Skeletal muscle tissue (tissue), 4 donors: Measurements from ENCODE around the gene RTN3. TPM values are rescaled to one million over a fixed set of nuclear protein-coding genes. Genes with fewer than 3 reads are reported as not detected.
A peak's percentile ranks its signal among the peaks of the same experiment; 100 is the strongest.
"Not testable (repeated sequence)": the region's sequence is repeated elsewhere in the genome, so short reads cannot be mapped to it uniquely, and the experiment has no call there.

Source experiments
- H3K27ac ChIP-seq: one replicate; pipeline ENCODE4 v1.7.0; 2013; ENCODE audit warnings: mild to moderate bottlenecking, low read depth, low read length, inconsistent platforms
- H3K27me3 ChIP-seq, 3 donors: one replicate each; pipeline ENCODE4 v1.7.0; 2013; ENCODE audit warnings: low read length in 3 of 3; ENCODE audit not compliant: control insufficient read depth in 3 of 3, insufficient read depth in 3 of 3
- H3K36me3 ChIP-seq, 3 donors: one replicate each; pipeline ENCODE4 v1.7.0; 2013; ENCODE audit warnings: low read length in 3 of 3; ENCODE audit not compliant: control insufficient read depth in 3 of 3, insufficient read depth in 3 of 3
- H3K4me1 ChIP-seq, 3 donors: one replicate each; pipeline ENCODE4 v1.7.0; 2013; ENCODE audit warnings: low read length in 3 of 3, mild to moderate bottlenecking in 3 of 3; ENCODE audit not compliant: control insufficient read depth in 3 of 3, insufficient read depth in 3 of 3
- H3K4me3 ChIP-seq, 3 donors: one replicate each; pipeline ENCODE4 v1.7.0; 2013; ENCODE audit warnings: low read length in 3 of 3
- H3K9ac ChIP-seq, 3 donors: one replicate each; pipeline ENCODE4 v1.7.0; 2013; ENCODE audit warnings: low read length in 3 of 3, mild to moderate bottlenecking in 3 of 3, moderate library complexity in 2 of 3, low read depth in 1 of 3
- H3K9me3 ChIP-seq, 3 donors: one replicate each; pipeline ENCODE4 v1.7.0; 2013; ENCODE audit warnings: low read length in 3 of 3; ENCODE audit not compliant: control insufficient read depth in 3 of 3
- total RNA-seq: library from RNA; depleted of rRNA; stranded (reverse); fragments of >200 nt; gene quantifications from one replicate; pipeline ENCODE4 v1.2.3, GENCODE V29; 2014
- donor health status: Osteomylitis.

The RTN3 gene
- 28.7 TPM for total RNA-seq

- Histone ChIP-seq H3K27ac (peak within 1 kb of the TSS; percentile 89), H3K36me3 (no peaks in the 10 kb centered on the region), H3K4me1 (peaks cover 17 to 41% (median 18%) of the 10 kb centered on the region in 3 donors), H3K9me3 (no peaks in the 10 kb centered on the region), H3K4me3 (peak within 1 kb of the TSS; percentile 90 to 97 (median 95)), H3K9ac (peak within 1 kb of the TSS; percentile 86 to 94 (median 90)), H3K27me3 (no peaks in the 10 kb centered on the region)
Measured at GRCh38 chr11:63681321-63682065, at the start of gene RTN3. Gene RTN3, plus strand, starts transcription at chr11:63681500. Its CDS starts 137 bp downstream, at chr11:63681637.

DNA sequence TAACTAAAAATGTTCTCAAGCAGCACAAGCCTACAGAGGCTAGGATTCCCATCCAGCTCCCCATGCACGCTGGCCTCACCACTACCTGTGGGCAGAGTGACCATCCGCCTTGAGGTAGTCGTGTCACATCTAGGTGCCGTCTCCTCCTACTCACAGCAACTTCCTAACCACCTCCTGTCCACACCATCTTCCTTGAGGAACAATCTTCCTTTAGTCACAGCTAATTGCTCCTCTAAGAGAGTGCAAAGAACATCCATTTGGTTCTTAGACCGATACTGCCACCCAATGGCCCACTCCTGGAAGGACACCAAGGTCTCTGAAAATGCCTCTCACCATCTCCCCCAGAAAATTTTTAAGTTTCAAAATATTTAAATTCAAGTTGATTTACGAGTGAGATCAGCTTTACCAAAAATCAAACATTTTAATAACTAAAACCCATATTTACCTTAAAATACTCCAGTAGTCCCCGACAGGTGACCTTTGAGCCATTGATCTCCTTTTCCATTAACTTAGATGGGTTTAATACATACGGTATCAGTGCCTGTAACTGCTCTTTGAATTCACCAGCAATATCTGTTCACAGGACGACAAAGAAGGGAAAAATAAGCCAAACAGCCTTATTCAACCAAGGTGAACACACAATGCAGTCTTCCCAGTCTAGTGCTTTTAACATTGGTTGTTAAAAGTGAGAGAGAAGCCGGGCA lies 45.4 kb upstream of the RTN3 start:
- Histone ChIP-seq H3K9me3 (no peaks in the 10 kb centered on the region), H3K4me1 (no peaks in the 10 kb centered on the region), H3K9ac (no peak overlapping the region), H3K36me3 (peaks cover 12 to 30% (median 25%) of the 10 kb centered on the region in 3 donors), H3K27me3 (no peaks in the 10 kb centered on the region), H3K4me3 (no peak overlapping the region), H3K27ac (no peak overlapping the region)

DNA sequence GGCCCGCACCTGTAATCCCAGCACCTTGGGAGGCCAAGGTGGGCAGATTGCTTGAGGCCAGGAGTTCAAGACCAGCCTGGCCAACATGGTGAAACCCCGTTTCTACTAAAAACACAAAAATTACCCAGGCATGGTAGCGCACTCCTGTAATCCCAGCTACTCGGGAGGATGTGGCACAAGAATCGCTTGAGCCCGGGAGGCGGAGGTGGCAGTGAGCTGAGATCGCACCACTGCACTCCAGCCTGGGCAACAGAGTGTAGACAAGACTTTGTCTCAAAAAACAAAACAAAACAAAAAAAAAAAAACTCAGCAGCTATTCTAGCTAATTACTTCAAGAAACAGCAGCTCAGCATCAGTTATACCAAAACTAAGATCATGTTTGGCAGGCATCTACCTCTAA lies 42.9 kb upstream of the RTN3 start:
- not testable (repeated sequence) for H3K27ac ChIP-seq, H3K9me3 ChIP-seq, H3K9ac ChIP-seq, H3K27me3 ChIP-seq, H3K4me3 ChIP-seq, H3K4me1 ChIP-seq
- H3K36me3 ChIP-seq = peaks cover 12 to 34% (median 24%) of the 10 kb centered on the region in 3 donors

GRCh38 chr11:63639199-63639832 lies 42.0 kb upstream of the RTN3 start:
- H3K9me3 ChIP-seq = no peaks in the 10 kb centered on the region
- no peak overlapping the region for H3K4me3 ChIP-seq
- no peak overlapping the region for H3K27ac ChIP-seq
- no peak overlapping the region for H3K9ac ChIP-seq
- no peaks in the 10 kb centered on the region for H3K4me1 ChIP-seq
- H3K36me3 ChIP-seq = peaks cover 12 to 40% (median 33%) of the 10 kb centered on the region in 3 donors
- H3K27me3 ChIP-seq = no peaks in the 10 kb centered on the region

DNA sequence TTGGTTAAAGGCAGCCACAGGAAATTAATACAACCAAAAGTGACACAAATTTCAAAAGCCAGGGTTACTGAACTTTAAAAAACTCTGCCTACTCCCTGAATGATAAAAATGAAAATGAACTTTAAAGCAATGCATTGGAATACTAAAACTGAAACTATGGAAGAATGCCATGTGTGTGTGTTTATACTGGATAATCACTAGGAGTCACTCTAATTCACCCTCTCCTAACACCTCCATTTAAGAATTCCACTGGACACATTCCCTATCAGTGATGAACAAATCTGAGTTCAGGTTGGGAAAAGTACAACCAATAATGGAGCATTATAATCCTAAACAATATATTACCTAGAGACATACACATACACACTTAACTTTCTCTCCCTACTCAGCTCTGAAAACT lies 39.6 kb upstream of the RTN3 start:
- H3K27me3 ChIP-seq = no peaks in the 10 kb centered on the region
- no peaks in the 10 kb centered on the region for H3K9me3 ChIP-seq
- no peak overlapping the region for H3K9ac ChIP-seq
- no peaks in the 10 kb centered on the region for H3K4me1 ChIP-seq
- no peak overlapping the region for H3K4me3 ChIP-seq
- H3K27ac ChIP-seq = no peak overlapping the region
- H3K36me3 ChIP-seq = peaks cover 10 to 52% (median 35%) of the 10 kb centered on the region in 3 donors

DNA sequence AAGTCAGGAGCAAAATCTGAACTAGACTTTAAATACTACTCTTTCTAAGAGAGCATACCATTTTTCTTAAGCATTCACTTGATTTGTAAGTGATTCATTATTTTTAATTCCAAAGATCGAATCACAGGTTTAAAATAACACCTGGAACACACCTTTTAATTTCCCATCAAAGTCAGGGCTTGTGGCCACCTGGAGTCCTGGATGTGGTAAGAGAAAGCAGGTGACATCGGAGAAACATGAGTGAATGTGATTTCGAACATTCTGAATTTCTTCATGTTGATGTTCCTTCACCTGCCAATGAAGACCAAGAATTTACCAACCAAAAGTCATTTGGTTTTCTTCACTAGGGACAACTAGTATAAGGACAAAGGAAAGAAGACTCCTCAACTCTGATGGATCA lies 38.1 kb upstream of the RTN3 start:
- Histone ChIP-seq H3K9me3 (no peaks in the 10 kb centered on the region), H3K27me3 (no peaks in the 10 kb centered on the region), H3K36me3 (peaks cover 10 to 57% (median 39%) of the 10 kb centered on the region in 3 donors), H3K4me1 (no peaks in the 10 kb centered on the region), H3K4me3 (no peak overlapping the region), H3K9ac (no peak overlapping the region), H3K27ac (no peak overlapping the region)

GRCh38 chr11:63652671-63653070 lies 28.6 kb upstream of the RTN3 start:
- H3K36me3 ChIP-seq = peaks cover 7 to 31% (median 28%) of the 10 kb centered on the region in 3 donors
- no peak overlapping the region for H3K4me3 ChIP-seq
- no peaks in the 10 kb centered on the region for H3K9me3 ChIP-seq
- no peaks in the 10 kb centered on the region for H3K27me3 ChIP-seq
- no peaks in the 10 kb centered on the region for H3K4me1 ChIP-seq
- H3K9ac ChIP-seq = no peak overlapping the region
- H3K27ac ChIP-seq = no peak overlapping the region

GRCh38 chr11:63660972-63661371 lies 20.3 kb upstream of the RTN3 start:
- Histone ChIP-seq H3K9ac (no peak overlapping the region), H3K27ac (no peak overlapping the region), H3K4me1 (peaks cover 7 to 13% (median 11%) of the 10 kb centered on the region in 3 donors), H3K36me3 (peaks cover 2 to 12% (median 10%) of the 10 kb centered on the region in 3 donors), H3K9me3 (no peaks in the 10 kb centered on the region), H3K27me3 (no peaks in the 10 kb centered on the region), H3K4me3 (no peak overlapping the region)

DNA sequence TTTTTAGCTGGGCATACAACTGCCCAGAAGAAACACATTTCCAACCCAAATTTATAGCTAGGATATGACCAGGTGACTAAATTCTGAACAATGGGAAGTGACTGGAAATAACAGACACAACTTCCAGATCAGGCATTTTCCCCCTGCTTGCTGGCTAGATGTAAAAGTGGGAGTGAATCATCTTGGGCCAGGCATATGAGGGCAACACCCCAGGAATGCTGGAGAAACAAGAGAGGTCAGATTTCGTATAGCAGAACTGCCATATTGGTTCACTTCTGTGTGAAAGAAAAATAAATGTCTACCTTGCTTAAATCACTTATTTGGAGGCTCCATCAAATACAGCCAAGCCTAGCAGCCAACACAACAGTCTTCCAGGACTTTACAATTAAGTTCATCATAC lies 17.5 kb upstream of the RTN3 start:
- no peaks in the 10 kb centered on the region for H3K9me3 ChIP-seq
- no peak overlapping the region for H3K27ac ChIP-seq
- H3K27me3 ChIP-seq = no peaks in the 10 kb centered on the region
- no peak overlapping the region for H3K4me3 ChIP-seq
- peaks cover 27 to 32% (median 27%) of the 10 kb centered on the region in 3 donors for H3K4me1 ChIP-seq
- H3K36me3 ChIP-seq = peaks cover 0 to 2% (median 0%) of the 10 kb centered on the region in 3 donors
- H3K9ac ChIP-seq = no peak overlapping the region

DNA sequence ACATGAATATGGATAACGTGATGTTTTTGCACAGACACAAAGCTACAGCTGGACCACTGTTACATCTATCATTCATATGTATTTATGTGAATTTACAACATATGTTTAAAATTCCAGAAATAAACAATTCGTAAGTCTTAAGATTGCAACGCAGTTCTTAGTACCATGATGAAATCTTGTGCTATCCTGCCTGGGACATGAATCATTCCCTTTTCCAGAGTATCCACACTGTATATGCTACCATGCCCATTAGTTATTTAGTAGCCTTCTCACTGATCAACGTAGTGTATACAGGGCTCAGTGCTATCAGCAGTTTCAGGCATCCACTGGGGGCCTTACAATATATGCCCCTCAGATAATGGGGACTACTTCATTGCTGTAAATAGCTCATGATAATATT lies 14.4 kb upstream of the RTN3 start:
- no peaks in the 10 kb centered on the region for H3K36me3 ChIP-seq
- no peaks in the 10 kb centered on the region for H3K9me3 ChIP-seq
- H3K4me3 ChIP-seq = no peak overlapping the region
- H3K27ac ChIP-seq = no peak overlapping the region
- no peak overlapping the region for H3K9ac ChIP-seq
- no peaks in the 10 kb centered on the region for H3K27me3 ChIP-seq
- peaks cover 32 to 40% (median 39%) of the 10 kb centered on the region in 3 donors for H3K4me1 ChIP-seq
